GM13976 (cell line): ENCODE measurements around the gene POMP.

Source experiments
- DNase-seq: peaks from one replicate; pipeline ENCODE4 v3.0.0; 2012; ENCODE audit warnings: low spot score
- CTCF ChIP-seq: IDR thresholded peaks from 2 replicates; pipeline ENCODE4 v1.5.1; 2012; ENCODE audit warnings: borderline replicate concordance, mild to moderate bottlenecking; ENCODE audit not compliant: insufficient read depth; ENCODE audit errors: extremely low read depth, missing control alignments, control extremely low read depth
- in situ Hi-C: fragments of 300-500 bp; cut with MboI; formaldehyde crosslinking; loops from one replicate; pipeline ENCODE4 v1.12.0; 2022; ENCODE audit warnings: low sequenced_read_pairs, mixed read lengths, inconsistent platforms; ENCODE audit not compliant: unreplicated experiment

POMP gene

GRCh38 chr13:28624707-28625432 lies 34.1 kb upstream of the POMP start:
- in situ Hi-C loops, result loop anchor here (25.0 kb wide), 1 partner anchor 588 kb away; no protein-coding TSS in a partner anchor
- no peak for TF ChIP-seq CTCF
- no peak for DNase-seq

- in situ Hi-C loops, result loop anchor here (25.0 kb wide), 1 partner anchor 589 kb away; no protein-coding TSS in a partner anchor
- no peak for TF ChIP-seq CTCF
- no peak for DNase-seq
Measured at GRCh38 chr13:28626266-28626665, 32.7 kb upstream of the POMP start.

GRCh38 chr13:28628241-28628640 lies 30.7 kb upstream of the POMP start:
- TF ChIP-seq CTCF, result no peak
- no peak for DNase-seq
- in situ Hi-C loops, result loop anchor here (25.0 kb wide), 1 partner anchor 591 kb away; no protein-coding TSS in a partner anchor

GRCh38 chr13:28630869-28631268 lies 28.1 kb upstream of the POMP start:
- in situ Hi-C loops, result loop anchor here (25.0 kb wide), 1 partner anchor 594 kb away; no protein-coding TSS in a partner anchor
- no peak for DNase-seq
- TF ChIP-seq CTCF, result no peak

- in situ Hi-C loops, result loop anchor here (25.0 kb wide), 1 partner anchor 594 kb away; no protein-coding TSS in a partner anchor
- no peak for DNase-seq
- TF ChIP-seq CTCF, result no peak
Measured at GRCh38 chr13:28631801-28632200, 27.1 kb upstream of the POMP start.

- in situ Hi-C loops, result loop anchor here (5.0 to 25.0 kb wide), 2 partner anchors 314 to 599 kb away; no protein-coding TSS in a partner anchor
- TF ChIP-seq CTCF, result no peak
- DNase-seq, result no peak
Measured at GRCh38 chr13:28636069-28636468, 22.9 kb upstream of the POMP start.
